ENCODE results near the gene CCDC88B. TPM values are rescaled to one million over a fixed set of nuclear protein-coding genes. Genes with fewer than 3 reads are reported as not detected.

CCDC88B gene
- total RNA-seq, 1 experiment from 2014 or later, result 14.7 TPM

DNA sequence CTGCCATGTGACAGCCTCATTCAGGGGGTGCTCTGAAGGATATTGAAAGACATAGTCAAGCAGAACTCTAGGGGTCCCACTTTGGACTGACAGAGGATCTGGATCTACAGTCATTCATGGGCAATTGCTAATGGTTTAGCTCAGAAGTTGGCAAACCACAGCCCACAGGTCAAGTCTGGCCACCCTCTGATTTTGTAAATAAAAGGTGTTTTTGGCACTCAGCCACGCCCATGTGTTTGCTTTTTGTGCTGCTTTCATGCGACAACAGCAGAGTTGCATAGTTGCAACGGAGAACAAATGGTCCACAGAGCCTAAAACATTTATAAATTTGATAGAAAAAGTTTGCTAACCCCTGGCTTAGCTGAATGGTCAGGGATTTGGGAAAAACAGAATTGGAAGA is 60.7 kb downstream of the CCDC88B start:
- no peak overlapping the region for H3K9ac ChIP-seq (ENCODE audit: low read length)
- ChIA-PET POLR2A (interaction anchor here (1.7 kb wide), 1 partner anchor 12 kb away, joined by 4 read pairs; no protein-coding TSS in a partner anchor), RAD21 (ENCODE audit: low non-redundant PET in 1 of 2, low total read pairs in 2 of 2, uncharacterized antibody in 2 of 2, unreplicated experiment in 2 of 2) (no interaction called here), CTCF (no interaction called here)
- no peaks in the 10 kb centered on the region for H3K36me3 ChIP-seq (ENCODE audit: control insufficient read depth in 1 of 2, insufficient read depth in 2 of 2, low read length in 2 of 2)
- no peak for TF ChIP-seq ZFX (IDR thresholded peaks at IDR 0.05)
- no peak for TF ChIP-seq POLR2AphosphoS5 (IDR thresholded peaks at IDR 0.05; ENCODE audit: low read depth, low read length)
- no peak for TF ChIP-seq TCF7L2 (IDR thresholded peaks at IDR 0.05; ENCODE audit: borderline replicate concordance, extremely low read depth, insufficient read depth, insufficient read length)
- TF ChIP-seq SRF (IDR thresholded peaks at IDR 0.05; ENCODE audit: low read depth), result no peak
- no peak for TF ChIP-seq SP1 (IDR thresholded peaks at IDR 0.05; ENCODE audit: low read depth)
- no peak for TF ChIP-seq YY1 (IDR thresholded peaks at IDR 0.05; ENCODE audit: extremely low read depth, insufficient replicate concordance, low read depth, low read length)
- TF ChIP-seq EZH2 (IDR thresholded peaks at IDR 0.05), result no peak
- TF ChIP-seq FOSL1 (IDR thresholded peaks at IDR 0.05; ENCODE audit: low read depth), result no peak
- no peak for TF ChIP-seq JUND (IDR thresholded peaks at IDR 0.05)
- TF ChIP-seq EZH2phosphoT487 (IDR thresholded peaks at IDR 0.05; ENCODE audit: borderline replicate concordance), result no peak
- TF ChIP-seq, protein P1, sequence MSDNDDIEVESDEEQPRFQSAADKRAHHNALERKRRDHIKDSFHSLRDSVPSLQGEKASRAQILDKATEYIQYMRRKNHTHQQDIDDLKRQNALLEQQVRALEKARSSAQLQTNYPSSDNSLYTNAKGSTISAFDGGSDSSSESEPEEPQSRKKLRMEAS (IDR thresholded peaks at IDR 0.05), result no peak
- TF ChIP-seq, protein P2, sequence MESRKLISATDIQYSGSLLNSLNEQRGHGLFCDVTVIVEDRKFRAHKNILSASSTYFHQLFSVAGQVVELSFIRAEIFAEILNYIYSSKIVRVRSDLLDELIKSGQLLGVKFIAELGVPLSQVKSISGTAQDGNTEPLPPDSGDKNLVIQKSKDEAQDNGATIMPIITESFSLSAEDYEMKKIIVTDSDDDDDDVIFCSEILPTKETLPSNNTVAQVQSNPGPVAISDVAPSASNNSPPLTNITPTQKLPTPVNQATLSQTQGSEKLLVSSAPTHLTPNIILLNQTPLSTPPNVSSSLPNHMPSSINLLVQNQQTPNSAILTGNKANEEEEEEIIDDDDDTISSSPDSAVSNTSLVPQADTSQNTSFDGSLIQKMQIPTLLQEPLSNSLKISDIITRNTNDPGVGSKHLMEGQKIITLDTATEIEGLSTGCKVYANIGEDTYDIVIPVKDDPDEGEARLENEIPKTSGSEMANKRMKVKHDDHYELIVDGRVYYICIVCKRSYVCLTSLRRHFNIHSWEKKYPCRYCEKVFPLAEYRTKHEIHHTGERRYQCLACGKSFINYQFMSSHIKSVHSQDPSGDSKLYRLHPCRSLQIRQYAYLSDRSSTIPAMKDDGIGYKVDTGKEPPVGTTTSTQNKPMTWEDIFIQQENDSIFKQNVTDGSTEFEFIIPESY (IDR thresholded peaks at IDR 0.05; ENCODE audit: extremely low read depth, insufficient replicate concordance, low read length), result no peak
- H3K9me2 ChIP-seq (ENCODE audit: insufficient read depth), result no peaks in the 10 kb centered on the region
- DNase-seq (ENCODE audit: low read depth, low spot score), result no peak
- no peaks in the 10 kb centered on the region for H3K27me3 ChIP-seq (ENCODE audit: insufficient read depth, low read length)
- H4K20me1 ChIP-seq (ENCODE audit: insufficient read depth), result no peaks in the 10 kb centered on the region
- intact Hi-C loops (cut with micrococcal nuclease), result no loop called here
- H3K79me2 ChIP-seq (ENCODE audit: insufficient read depth, low read length), result no peaks in the 10 kb centered on the region
- H2AFZ ChIP-seq (ENCODE audit: low read depth, low read length, poor library complexity, severe bottlenecking), result no peak overlapping the region
- peak overlapping the region; percentile 54 for H3K4me2 ChIP-seq (ENCODE audit: low read length)
- H3K4me1 ChIP-seq (ENCODE audit: control insufficient read depth in 1 of 2, insufficient read depth in 2 of 2, low read length in 2 of 2), result peaks cover 6 to 12% of the 10 kb centered on the region in 2 experiments
- H3K9me3 ChIP-seq (ENCODE audit: control insufficient read depth in 1 of 2, insufficient read depth in 1 of 2, low read depth in 1 of 2, low read length in 2 of 2), result no peaks in the 10 kb centered on the region
- ATAC-seq, result no peak; the same call in 1 of the 2 replicates
- no peak overlapping the region for H3K27ac ChIP-seq (ENCODE audit: low read depth, low read length)
- BruUV-seq (replicated peaks), result no TSS peak
- no peak overlapping the region for H3K4me3 ChIP-seq (replicated peaks in 1 of 2; ENCODE audit: low read depth in 1 of 2, low read length in 2 of 2)

Data from HCT116 (cell line).